Heart right ventricle (tissue), 16 donors: ENCODE measurements around the gene PARD3. TPM values are rescaled to one million over a fixed set of nuclear protein-coding genes. Genes with fewer than 3 reads are reported as not detected.

ENCODE experiments used
- ATAC-seq, 8 donors: fragments of 200-7000 bp; cut with Tn5 transposase; one replicate each; pipeline ENCODE4 v1.9.1; 2020; ENCODE audit warnings: mild to moderate bottlenecking in 8 of 8, moderate library complexity in 8 of 8, moderate number of reproducible peaks in 1 of 8
- DNase-seq, 2 donors: peaks; one replicate each; pipeline ENCODE4 v3.0.0-alpha.2; 2020
- H3K27ac ChIP-seq, 10 donors: fragments of 200-600 bp; sonication (generic) in 2 of 10; one replicate each; pipeline versions ENCODE4 v1.5.0 to v1.8.0; 2020 to 2022; ENCODE audit warnings: mild to moderate bottlenecking in 3 of 10
- H3K27me3 ChIP-seq, 7 donors: fragments of 200-600 bp; one replicate each; pipeline ENCODE4 v1.8.0; 2021 to 2022; ENCODE audit warnings: mild to moderate bottlenecking in 2 of 7
- H3K36me3 ChIP-seq, 9 donors: fragments of 200-600 bp; sonication (generic) in 1 of 9; one replicate each; pipeline versions ENCODE4 v1.5.0 to v1.8.0; 2020 to 2022; ENCODE audit warnings: mild to moderate bottlenecking in 2 of 9
- H3K4me1 ChIP-seq, 9 donors: fragments of 200-600 bp; sonication (generic) in 1 of 9; one replicate each; pipeline versions ENCODE4 v1.5.0 to v1.8.0; 2020 to 2022; ENCODE audit warnings: mild to moderate bottlenecking in 4 of 9
- H3K4me3 ChIP-seq, 10 donors: fragments of 200-600 bp; sonication (generic) in 2 of 10; one replicate each; pipeline versions ENCODE4 v1.5.0 to v1.8.0; 2020 to 2022; ENCODE audit warnings: mild to moderate bottlenecking in 7 of 10, moderate library complexity in 2 of 10
- H3K9me3 ChIP-seq, 11 donors: fragments of 200-600 bp in 10 of 11; sonication (generic) in 2 of 11; one replicate each; pipeline versions ENCODE4 v1.5.0 to v1.8.0; 2013 to 2022; ENCODE audit warnings: mild to moderate bottlenecking in 2 of 11, control low read depth in 1 of 11, moderate library complexity in 1 of 11
- CTCF ChIP-seq, 9 donors: fragments of 200-600 bp; sonication (generic) in 2 of 9; IDR thresholded peaks; one replicate each; pipeline versions ENCODE4 v1.5.0 to v1.8.0; 2021 to 2022; ENCODE audit warnings: antibody characterized with exemption in 9 of 9, mild to moderate bottlenecking in 5 of 9, moderate library complexity in 1 of 9
- WGBS, 2 donors: extraction: QIAGEN DNeasy Blood & Tissue Kit; methylation state at CpG; one replicate each; pipeline ENCODE4 v1.1.7; 2013; ENCODE audit warnings: inconsistent platforms in 1 of 2; 5-methylcytosine and 5-hydroxymethylcytosine counted together
- intact Hi-C, 10 donors: fragments of 100-400 bp; cut with DNase I; formaldehyde crosslinking; loops; one replicate each; pipeline versions ENCODE4 v1.11.1 to v1.14.2; 2022
- polyA plus RNA-seq, 2 donors: library from polyadenylated mRNA; stranded (reverse); fragments of 200-250 nt; gene quantifications; one replicate each; pipeline ENCODE4 v1.2.3, GENCODE V29; 2013
- total RNA-seq, 10 donors: library from RNA; stranded (reverse); fragmentation: NEBNext Ultra II Directional in 3 of 10; extraction: Animal tissue kit (Norgen Biotek cat#: 25700) in 3 of 10; gene quantifications; one replicate each; pipeline versions ENCODE4 v1.2.1 to v1.2.4, GENCODE V29; 2021 to 2023
- donor health status: Arrhythmogenic right ventricular cardiomyopathy.
- donor health status: ischemic (EF 13 %, LVEDD 7.1; RV severe dilation, severe dysfunction).
- donor health status: healthy with polysubstance abuse.
- donor health status: DM: no; HTN: yes; CAD: no.
- donor health status: DM: no; HTN: no; CAD: no.
- donor health status: ischemic (EF 25% LVEDD 6.9; RV normal size, moderate dysfunction).
- donor health status: ischemic (EF 25% LVEDD 5.7; RV mildly dilated, moderate dysfunction).
- donor health status: healthy.
- donor health status: DM: yes; HTN: yes; CAD: no.
- donor health status: Ischemic cardiomyopathy.
- donor health status: ischemic (EF 35%, LVEDD 5.7; RV mildly dilated, moderate dysfunction).
- donor health status: nonischemic (EF 11% LVEDD 7.7; RV severe dilation, severe dysfunction).
- donor health status: DM: yes; HTN: yes; CAD: no.
- donor health status: PGD.
- donor health status: ischemic (EF 29% LVEDD 5.4; RV normal size, mild dysfunction).
- donor health status: nonischemic (EF 23%, LVEDD 6.1; RV moderate dilation, normal function).

The PARD3 gene
- total and polyA plus RNA-seq, 12 donors: 19.7 to 41.8 (median 34.2) TPM

- H3K27me3 ChIP-seq: no peaks in the 10 kb centered on the region
- no peak overlapping the region for H3K27ac ChIP-seq
- WGBS, 2 donors: 1 to 57% methylated on average over 1 of the region's 1 CpG
- no peaks in the 10 kb centered on the region for H3K36me3 ChIP-seq
- intact Hi-C loops: loop anchor here in 1 of 10 donors (10.0 kb wide), 1 partner anchor 58 kb away; no protein-coding TSS in a partner anchor
- TF ChIP-seq CTCF (IDR thresholded peaks at IDR 0.05): no peak
- H3K4me3 ChIP-seq: no peak overlapping the region
- no peaks in the 10 kb centered on the region for H3K9me3 ChIP-seq
- peaks cover 0 to 7% (median 0%) of the 10 kb centered on the region in 9 donors for H3K4me1 ChIP-seq
- ATAC-seq (no peak), DNase-seq (no peak)
These were observed 662.7 kb downstream of the PARD3 start for GRCh38 chr10:34152434-34152833.

- Histone ChIP-seq H3K4me1 (peaks cover 0 to 2% (median 0%) of the 10 kb centered on the region in 9 donors), H3K27me3 (no peaks in the 10 kb centered on the region), H3K27ac (no peak overlapping the region), H3K4me3 (no peak overlapping the region), H3K9me3 (no peaks in the 10 kb centered on the region), H3K36me3 (no peaks in the 10 kb centered on the region)
- 58 to 63% methylated on average over 1 of the region's 1 CpG for WGBS, 2 donors
- DNase-seq (no peak), ATAC-seq (no peak)
- intact Hi-C loops: loop anchor here in 1 of 10 donors (10.0 kb wide), 1 partner anchor 57 kb away; no protein-coding TSS in a partner anchor
- TF ChIP-seq CTCF (IDR thresholded peaks at IDR 0.05): no peak
These were observed 663.2 kb downstream of the PARD3 start for GRCh38 chr10:34151931-34152330.

GRCh38 chr10:34151481-34151880 lies 663.6 kb downstream of the PARD3 start:
- intact Hi-C loops: loop anchor here in 1 of 10 donors (10.0 kb wide), 1 partner anchor 57 kb away; no protein-coding TSS in a partner anchor
- H3K4me1 ChIP-seq: no peaks in the 10 kb centered on the region
- ATAC-seq (no peak), DNase-seq (no peak)
- H3K9me3 ChIP-seq: no peaks in the 10 kb centered on the region
- no peak overlapping the region for H3K27ac ChIP-seq
- no peak overlapping the region for H3K4me3 ChIP-seq
- H3K36me3 ChIP-seq: no peaks in the 10 kb centered on the region
- no peaks in the 10 kb centered on the region for H3K27me3 ChIP-seq
- 91 to 93% methylated on average over 3 of the region's 3 CpGs for WGBS, 2 donors
- no peak for TF ChIP-seq CTCF (IDR thresholded peaks at IDR 0.05)

- ATAC-seq (no peak), DNase-seq (no peak)
- intact Hi-C loops: loop anchor here in 1 of 10 donors (10.0 kb wide), 1 partner anchor 55 kb away; no protein-coding TSS in a partner anchor
- no peaks in the 10 kb centered on the region for H3K4me1 ChIP-seq
- H3K27me3 ChIP-seq: no peaks in the 10 kb centered on the region
- WGBS, 2 donors: 95 to 98% methylated on average over 3 of the region's 3 CpGs
- H3K27ac ChIP-seq: no peak overlapping the region
- no peak overlapping the region for H3K4me3 ChIP-seq
- no peaks in the 10 kb centered on the region for H3K9me3 ChIP-seq
- no peaks in the 10 kb centered on the region for H3K36me3 ChIP-seq
- TF ChIP-seq CTCF (IDR thresholded peaks at IDR 0.05): no peak
These were observed 665.0 kb downstream of the PARD3 start for GRCh38 chr10:34150103-34150502.
